GM15510 (cell line): ENCODE measurements around the gene ST6GAL1.

ENCODE experiments used
- POLR2A ChIP-seq: IDR thresholded peaks from 3 replicates; pipeline ENCODE4 v1.6.1; 2011; ENCODE audit warnings: borderline replicate concordance; ENCODE audit not compliant: insufficient read length; ENCODE audit errors: extremely low read depth

The ST6GAL1 gene

GRCh38 chr3:186976837-186977750 lies 46.8 kb downstream of the ST6GAL1 start:
- no peak for TF ChIP-seq POLR2A

- TF ChIP-seq POLR2A = no peak
Measured at GRCh38 chr3:186978712-186979111, 48.4 kb downstream of the ST6GAL1 start.

GRCh38 chr3:186979852-186980251 lies 49.5 kb downstream of the ST6GAL1 start:
- no peak for TF ChIP-seq POLR2A

GRCh38 chr3:186980989-186981388 lies 50.7 kb downstream of the ST6GAL1 start:
- TF ChIP-seq POLR2A = no peak

- no peak for TF ChIP-seq POLR2A
Measured at GRCh38 chr3:186983659-186984058, 53.3 kb downstream of the ST6GAL1 start.

GRCh38 chr3:186984064-186984463 lies 53.7 kb downstream of the ST6GAL1 start:
- no peak for TF ChIP-seq POLR2A

GRCh38 chr3:186985661-186986364 lies 55.5 kb downstream of the ST6GAL1 start:
- TF ChIP-seq POLR2A = no peak

- TF ChIP-seq POLR2A = no peak
Measured at GRCh38 chr3:186986406-186986805, 56.1 kb downstream of the ST6GAL1 start.

GRCh38 chr3:186986816-186987215 lies 56.5 kb downstream of the ST6GAL1 start:
- TF ChIP-seq POLR2A = no peak

GRCh38 chr3:186988806-186989205 lies 58.5 kb downstream of the ST6GAL1 start:
- TF ChIP-seq POLR2A = no peak

- no peak for TF ChIP-seq POLR2A
Measured at GRCh38 chr3:186989429-186989828, 59.1 kb downstream of the ST6GAL1 start.

GRCh38 chr3:186990277-186990676 lies 60.0 kb downstream of the ST6GAL1 start:
- no peak for TF ChIP-seq POLR2A

GRCh38 chr3:186990878-186991308 lies 60.6 kb downstream of the ST6GAL1 start:
- no peak for TF ChIP-seq POLR2A

- TF ChIP-seq POLR2A = no peak
Measured at GRCh38 chr3:186991470-186991869, 61.1 kb downstream of the ST6GAL1 start.

GRCh38 chr3:186993210-186993782 lies 63.0 kb downstream of the ST6GAL1 start:
- TF ChIP-seq POLR2A = no peak
